ENCODE data around the gene RASSF5.

- TF ChIP-seq RAD21 (IDR thresholded peaks at IDR 0.05; ENCODE audit: insufficient read depth, low read depth, low read length) (no peak), POLR2AphosphoS5 (IDR thresholded peaks at IDR 0.05; ENCODE audit: low read length) (no peak), CEBPB (IDR thresholded peaks at IDR 0.05; ENCODE audit: borderline replicate concordance in 1 of 2, low read depth in 2 of 2, low read length in 2 of 2) (no peak), BCL11A (IDR thresholded peaks at IDR 0.05; ENCODE audit: low read depth, low read length) (no peak)
- TF ChIP-seq, protein P1, sequence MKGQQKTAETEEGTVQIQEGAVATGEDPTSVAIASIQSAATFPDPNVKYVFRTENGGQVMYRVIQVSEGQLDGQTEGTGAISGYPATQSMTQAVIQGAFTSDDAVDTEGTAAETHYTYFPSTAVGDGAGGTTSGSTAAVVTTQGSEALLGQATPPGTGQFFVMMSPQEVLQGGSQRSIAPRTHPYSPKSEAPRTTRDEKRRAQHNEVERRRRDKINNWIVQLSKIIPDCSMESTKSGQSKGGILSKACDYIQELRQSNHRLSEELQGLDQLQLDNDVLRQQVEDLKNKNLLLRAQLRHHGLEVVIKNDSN (IDR thresholded peaks at IDR 0.05; ENCODE audit: borderline replicate concordance, extremely low read length, insufficient read depth, low read depth, low read length) = no peak
- TF ChIP-seq, protein P2, sequence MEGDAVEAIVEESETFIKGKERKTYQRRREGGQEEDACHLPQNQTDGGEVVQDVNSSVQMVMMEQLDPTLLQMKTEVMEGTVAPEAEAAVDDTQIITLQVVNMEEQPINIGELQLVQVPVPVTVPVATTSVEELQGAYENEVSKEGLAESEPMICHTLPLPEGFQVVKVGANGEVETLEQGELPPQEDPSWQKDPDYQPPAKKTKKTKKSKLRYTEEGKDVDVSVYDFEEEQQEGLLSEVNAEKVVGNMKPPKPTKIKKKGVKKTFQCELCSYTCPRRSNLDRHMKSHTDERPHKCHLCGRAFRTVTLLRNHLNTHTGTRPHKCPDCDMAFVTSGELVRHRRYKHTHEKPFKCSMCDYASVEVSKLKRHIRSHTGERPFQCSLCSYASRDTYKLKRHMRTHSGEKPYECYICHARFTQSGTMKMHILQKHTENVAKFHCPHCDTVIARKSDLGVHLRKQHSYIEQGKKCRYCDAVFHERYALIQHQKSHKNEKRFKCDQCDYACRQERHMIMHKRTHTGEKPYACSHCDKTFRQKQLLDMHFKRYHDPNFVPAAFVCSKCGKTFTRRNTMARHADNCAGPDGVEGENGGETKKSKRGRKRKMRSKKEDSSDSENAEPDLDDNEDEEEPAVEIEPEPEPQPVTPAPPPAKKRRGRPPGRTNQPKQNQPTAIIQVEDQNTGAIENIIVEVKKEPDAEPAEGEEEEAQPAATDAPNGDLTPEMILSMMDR (IDR thresholded peaks at IDR 0.05 in 2 of 3, conservative IDR thresholded peaks at IDR 0.05 in 1 of 3; ENCODE audit: control insufficient read depth in 2 of 3, extremely low read depth in 1 of 3, insufficient read depth in 1 of 3, low read depth in 3 of 3, low read length in 3 of 3) = no peak
Measured at GRCh38 chr1:206477581-206478380, 29.6 kb upstream of the RASSF5 start.
